HCT116 (cell line): ENCODE measurements around the gene ZNF746.

Experiments used
- CEBPB ChIP-seq: IDR thresholded peaks from 2 replicates; pipeline ENCODE4 v1.6.1; 2012; ENCODE audit warnings: low read depth
- SIN3A ChIP-seq: IDR thresholded peaks from 2 replicates; pipeline ENCODE4 v1.6.1; 2012; ENCODE audit warnings: low read depth
- SRF ChIP-seq: IDR thresholded peaks from 2 replicates; pipeline ENCODE4 v1.6.1; 2012; ENCODE audit warnings: low read depth
- YY1 ChIP-seq: IDR thresholded peaks from 2 replicates; pipeline ENCODE4 v1.6.1; 2011; ENCODE audit warnings: low read length, low read depth, moderate library complexity, mild to moderate bottlenecking; ENCODE audit not compliant: insufficient replicate concordance; ENCODE audit errors: extremely low read depth
- ZFX ChIP-seq: fragments of 450-650 bp; IDR thresholded peaks from 2 replicates; pipeline ENCODE4 v1.6.1; 2017
- TF ChIP-seq, protein P1 (sequence below): IDR thresholded peaks from 2 replicates; pipeline ENCODE4 v1.6.1; 2012

DNA sequence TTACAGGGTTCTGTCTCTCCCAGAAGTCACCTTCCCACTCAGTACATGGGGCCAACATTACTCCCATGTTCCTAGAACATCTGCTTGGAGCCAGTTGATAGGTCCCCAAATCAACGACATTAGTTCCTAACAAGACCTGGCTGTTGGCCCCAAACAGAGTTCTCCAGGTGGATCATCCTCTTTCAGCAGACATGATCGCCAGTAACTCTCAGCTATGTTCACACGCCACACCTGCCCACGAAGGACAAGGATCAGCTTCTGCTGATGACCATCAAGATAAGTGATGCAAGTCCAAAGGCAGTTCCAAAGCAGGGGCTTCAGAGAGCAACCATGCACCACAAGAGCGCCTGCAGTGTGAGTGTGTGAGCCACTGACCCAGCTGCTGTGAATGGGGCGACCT, 47.7 kb downstream of the ZNF746 start:
- TF ChIP-seq CEBPB (no peak), ZFX (no peak), SIN3A (no peak), SRF (no peak), YY1 (no peak)
- TF ChIP-seq, protein P1, sequence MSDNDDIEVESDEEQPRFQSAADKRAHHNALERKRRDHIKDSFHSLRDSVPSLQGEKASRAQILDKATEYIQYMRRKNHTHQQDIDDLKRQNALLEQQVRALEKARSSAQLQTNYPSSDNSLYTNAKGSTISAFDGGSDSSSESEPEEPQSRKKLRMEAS = no peak
